Keratinocyte (primary cell): ENCODE results near the gene EXOSC9.

Experiments used
- EZH2 ChIP-seq: IDR thresholded peaks from one replicate; pipeline ENCODE4 v1.6.1; 2012; ENCODE audit warnings: inconsistent platforms, mild to moderate bottlenecking, low read length, moderate library complexity
- TF ChIP-seq, protein P1 (sequence below), 3 experiments: IDR thresholded peaks in 1 of 3; conservative IDR thresholded peaks in 1 of 3; optimal IDR thresholded peaks in 1 of 3; 2 replicates in 2 of 3; 3 replicates in 1 of 3; pipeline versions ENCODE3 to v1.5.1; 2011; ENCODE audit warnings: low read length in 3 of 3, mild to moderate bottlenecking in 3 of 3, moderate library complexity in 2 of 3, control low read depth in 1 of 3, inconsistent platforms in 1 of 3; ENCODE audit not compliant: insufficient read depth in 2 of 3; ENCODE audit errors: extremely low read depth in 1 of 3

DNA sequence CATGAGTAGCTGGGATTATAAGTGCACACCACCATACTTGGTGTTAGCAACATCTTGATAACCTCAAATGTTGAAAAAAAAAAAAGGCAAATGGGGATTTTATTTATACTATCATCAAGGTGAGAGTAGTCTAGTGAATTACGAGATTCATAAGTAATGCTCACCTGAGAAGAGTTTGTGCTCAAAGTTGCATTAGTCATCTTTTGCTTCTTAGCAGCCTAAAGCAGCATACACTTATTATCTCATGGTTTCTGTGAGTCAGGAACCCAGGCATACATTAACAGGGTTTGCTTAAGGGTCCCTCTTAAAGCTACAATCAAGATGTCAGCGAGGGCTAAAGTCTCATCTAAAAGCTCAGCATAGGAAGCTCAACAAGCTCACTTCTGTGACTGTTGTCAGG lies 8.2 kb upstream of the EXOSC9 start:
- TF ChIP-seq, protein P1, sequence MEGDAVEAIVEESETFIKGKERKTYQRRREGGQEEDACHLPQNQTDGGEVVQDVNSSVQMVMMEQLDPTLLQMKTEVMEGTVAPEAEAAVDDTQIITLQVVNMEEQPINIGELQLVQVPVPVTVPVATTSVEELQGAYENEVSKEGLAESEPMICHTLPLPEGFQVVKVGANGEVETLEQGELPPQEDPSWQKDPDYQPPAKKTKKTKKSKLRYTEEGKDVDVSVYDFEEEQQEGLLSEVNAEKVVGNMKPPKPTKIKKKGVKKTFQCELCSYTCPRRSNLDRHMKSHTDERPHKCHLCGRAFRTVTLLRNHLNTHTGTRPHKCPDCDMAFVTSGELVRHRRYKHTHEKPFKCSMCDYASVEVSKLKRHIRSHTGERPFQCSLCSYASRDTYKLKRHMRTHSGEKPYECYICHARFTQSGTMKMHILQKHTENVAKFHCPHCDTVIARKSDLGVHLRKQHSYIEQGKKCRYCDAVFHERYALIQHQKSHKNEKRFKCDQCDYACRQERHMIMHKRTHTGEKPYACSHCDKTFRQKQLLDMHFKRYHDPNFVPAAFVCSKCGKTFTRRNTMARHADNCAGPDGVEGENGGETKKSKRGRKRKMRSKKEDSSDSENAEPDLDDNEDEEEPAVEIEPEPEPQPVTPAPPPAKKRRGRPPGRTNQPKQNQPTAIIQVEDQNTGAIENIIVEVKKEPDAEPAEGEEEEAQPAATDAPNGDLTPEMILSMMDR (optimal IDR thresholded peaks at IDR 0.05 in 1 of 3, IDR thresholded peaks at IDR 0.05 in 1 of 3, conservative IDR thresholded peaks at IDR 0.05 in 1 of 3; ENCODE audit: extremely low read depth in 1 of 3, insufficient read depth in 2 of 3, low read length in 3 of 3), result no peak
- TF ChIP-seq EZH2, result no peak
